CD4-positive, alpha-beta T cell treated with Interleukin-6 at 100 ng/mL for 8 hours (primary cell): ENCODE data around the gene RNGTT.
"Not testable (repeated sequence)": the region's sequence is repeated elsewhere in the genome, so short reads cannot be mapped to it uniquely, and the experiment has no call there.

ENCODE experiments used
- DNase-seq: peaks from one replicate; pipeline ENCODE4 v3.0.0-alpha.2; 2020; ENCODE audit warnings: mixed read lengths, low spot score

The RNGTT gene

GRCh38 chr6:88864359-88865054, 98.9 kb downstream of the RNGTT start:
- no peak for DNase-seq

GRCh38 chr6:88860310-88860709, 103.1 kb downstream of the RNGTT start:
- DNase-seq, result no peak

- no peak for DNase-seq
These were observed 105.0 kb downstream of the RNGTT start for GRCh38 chr6:88858455-88858854.

GRCh38 chr6:88856566-88856965, 106.9 kb downstream of the RNGTT start:
- no peak for DNase-seq

DNA sequence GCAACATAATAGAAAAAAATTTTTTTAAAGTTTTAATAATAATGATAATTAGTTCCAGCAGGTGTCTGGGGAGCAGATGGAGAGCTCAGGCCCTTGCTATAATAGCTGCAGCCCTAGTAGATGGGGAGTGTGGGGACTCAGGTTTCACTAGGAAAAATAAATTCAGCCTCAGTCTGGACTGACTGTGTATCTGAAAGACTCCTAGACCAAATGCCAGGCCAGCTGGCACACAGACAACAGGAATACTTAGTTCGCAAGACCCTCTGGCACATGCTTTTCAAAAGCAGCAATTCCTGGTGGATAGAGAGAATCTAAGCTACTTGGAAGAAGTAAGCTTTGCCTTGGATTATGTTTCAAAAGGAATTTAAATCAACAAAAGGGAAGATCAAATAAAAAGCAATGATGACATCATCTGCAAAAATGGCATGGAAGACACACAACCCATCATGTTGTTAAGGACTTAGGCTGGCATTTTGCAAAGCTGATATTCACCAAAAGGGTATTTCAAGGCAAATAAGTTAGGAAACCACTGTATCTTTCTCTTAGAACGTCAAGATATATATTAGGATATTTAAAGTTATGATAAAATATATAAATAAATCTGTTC, 107.8 kb downstream of the RNGTT start:
- no peak for DNase-seq

DNA sequence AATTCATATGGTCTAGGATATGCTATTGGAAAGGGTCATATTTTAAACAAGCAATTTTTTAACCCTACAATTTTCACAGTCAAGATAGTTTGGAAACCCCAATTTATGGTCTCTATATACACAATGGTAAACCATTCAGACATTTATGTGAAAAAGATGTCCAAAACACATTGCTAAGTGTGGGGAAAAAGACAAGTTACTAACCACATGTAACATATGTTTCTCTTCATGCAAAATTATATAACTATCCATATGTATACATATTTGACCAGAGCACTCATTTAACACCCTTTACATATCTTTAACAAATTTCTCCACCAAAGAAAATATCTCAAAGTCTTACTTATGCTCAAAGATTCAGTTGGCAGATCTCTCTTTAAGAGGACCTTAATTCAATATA, 110.6 kb downstream of the RNGTT start:
- no peak for DNase-seq

DNA sequence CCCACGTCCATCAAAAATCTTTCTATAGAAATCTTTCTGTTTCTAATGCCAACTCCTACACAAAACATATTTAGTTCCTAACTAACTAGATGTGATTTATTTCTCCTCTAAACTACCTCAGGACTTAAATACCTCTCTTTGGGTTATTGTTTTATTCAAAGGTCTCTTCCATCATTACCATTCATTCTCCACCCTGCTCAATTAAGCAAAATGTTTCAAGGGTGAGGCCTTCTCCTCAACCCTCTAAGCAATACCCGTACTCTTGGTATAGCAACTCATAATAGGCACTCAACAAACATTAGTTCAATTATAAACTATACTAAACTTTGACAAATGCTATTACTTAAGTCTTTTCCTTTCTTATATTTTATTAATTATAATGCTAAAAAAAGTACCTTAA, 111.4 kb downstream of the RNGTT start:
- DNase-seq, result no peak

GRCh38 chr6:88848870-88849269, 114.5 kb downstream of the RNGTT start:
- no peak for DNase-seq

DNA sequence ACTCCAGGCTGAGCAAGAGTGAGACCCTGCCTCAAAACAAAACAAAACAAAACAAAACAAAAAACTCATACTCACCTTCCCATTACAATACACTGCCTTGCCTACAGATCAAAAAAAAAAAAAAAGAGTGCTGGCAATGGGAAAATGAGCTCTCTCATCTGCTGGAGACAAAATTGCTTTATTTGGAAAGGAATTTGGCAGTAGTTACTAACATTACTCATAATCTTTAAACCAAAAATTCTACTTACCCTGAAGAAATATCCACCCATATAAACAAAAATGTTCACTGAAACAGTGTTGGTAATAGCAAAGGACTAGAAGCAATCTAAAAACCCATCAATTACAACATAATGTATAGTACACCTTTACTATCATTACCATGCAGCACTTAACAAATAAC, 120.4 kb downstream of the RNGTT start:
- DNase-seq, result no peak

- DNase-seq, result no peak
These were observed 121.1 kb downstream of the RNGTT start for GRCh38 chr6:88842320-88842719.

- DNase-seq, result no peak
These were observed 122.5 kb downstream of the RNGTT start for GRCh38 chr6:88840796-88841539.

- DNase-seq, result no peak
These were observed 123.1 kb downstream of the RNGTT start for GRCh38 chr6:88840289-88840688.

- no peak for DNase-seq
These were observed 124.1 kb downstream of the RNGTT start for GRCh38 chr6:88839280-88839679.

GRCh38 chr6:88835210-88835609, 128.2 kb downstream of the RNGTT start:
- DNase-seq, result no peak

- not testable (repeated sequence) for DNase-seq
These were observed 130.3 kb downstream of the RNGTT start for GRCh38 chr6:88833071-88833470.

DNA sequence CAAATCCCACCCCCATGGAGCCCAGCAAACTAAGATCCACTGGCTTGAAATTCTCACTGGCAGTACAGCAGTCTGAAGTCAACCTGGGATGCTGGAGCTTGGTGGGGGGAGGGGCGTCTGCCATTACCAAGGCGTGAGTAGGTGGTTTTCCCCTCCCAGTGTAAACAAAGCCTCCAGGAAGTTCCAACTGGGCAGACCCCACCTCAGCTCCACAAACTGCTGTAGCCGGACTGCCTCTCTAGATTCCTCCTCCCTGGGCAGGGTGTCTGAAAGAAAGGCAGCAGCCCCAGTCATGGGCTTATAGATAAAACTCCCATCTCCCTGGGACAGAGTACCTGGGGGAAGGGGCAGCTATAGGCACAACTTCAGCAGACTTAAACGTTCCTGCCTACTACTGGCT, 135.8 kb downstream of the RNGTT start:
- DNase-seq, result not testable (repeated sequence)

DNA sequence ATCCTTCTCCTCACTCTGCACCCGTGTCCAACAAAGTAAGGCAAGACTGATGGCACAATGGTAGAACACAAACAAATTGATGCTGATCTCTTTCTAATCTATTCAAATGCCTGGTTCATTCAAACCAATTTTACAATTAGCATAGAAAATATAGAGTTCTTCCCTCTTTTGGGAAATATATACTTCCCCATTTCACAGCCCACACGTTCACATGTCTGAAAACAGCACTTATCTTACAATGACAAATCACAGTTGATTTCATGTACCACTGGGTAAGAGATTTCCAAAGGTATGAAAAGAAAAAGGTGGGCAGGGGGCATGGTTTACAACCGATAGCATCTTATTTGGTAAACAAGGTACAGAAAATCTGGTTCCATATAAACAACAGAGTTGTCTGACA, 137.6 kb downstream of the RNGTT start:
- DNase-seq, result no peak

GRCh38 chr6:88823998-88824397, 139.4 kb downstream of the RNGTT start:
- DNase-seq, result no peak

GRCh38 chr6:88815491-88815890, 147.9 kb downstream of the RNGTT start:
- DNase-seq, result no peak

DNA sequence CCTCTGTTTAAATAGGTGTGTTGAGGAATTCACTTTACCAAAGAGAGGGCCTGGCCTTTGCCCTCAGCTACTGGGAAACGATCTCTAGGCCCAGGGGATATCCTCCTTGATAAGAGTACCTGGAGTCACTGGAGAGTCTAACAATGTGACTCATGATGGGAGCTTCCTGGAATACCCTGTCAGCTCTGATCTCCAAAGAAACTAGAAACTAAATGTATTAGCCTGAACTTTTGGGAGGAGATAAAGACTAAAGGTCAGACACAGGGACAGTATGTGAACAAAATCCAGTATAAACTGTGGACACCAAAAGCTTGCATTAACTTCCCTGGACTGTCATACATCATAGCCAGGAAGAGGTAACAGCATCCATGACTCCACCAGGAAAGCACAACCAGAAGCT, 148.5 kb downstream of the RNGTT start:
- DNase-seq, result no peak

GRCh38 chr6:88813045-88813444, 150.4 kb downstream of the RNGTT start:
- no peak for DNase-seq

DNA sequence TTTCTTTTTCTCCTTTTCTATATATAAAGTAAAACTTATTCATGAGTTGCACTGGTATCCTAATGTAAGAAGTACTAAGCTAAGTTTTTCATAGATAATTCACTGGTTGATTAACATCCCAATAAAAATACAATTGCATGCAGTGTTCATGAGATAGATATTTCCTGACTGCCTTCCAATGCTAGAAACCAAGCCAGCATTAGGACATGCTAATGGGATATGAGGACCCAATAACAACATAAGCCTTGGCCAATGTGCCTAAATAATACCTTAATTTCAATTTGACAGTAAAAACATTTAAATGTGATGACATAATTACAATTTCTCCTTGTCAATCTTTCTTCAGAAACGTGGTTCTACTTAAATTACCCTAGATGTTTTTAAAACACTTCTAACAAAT, 152.7 kb downstream of the RNGTT start:
- no peak for DNase-seq

DNA sequence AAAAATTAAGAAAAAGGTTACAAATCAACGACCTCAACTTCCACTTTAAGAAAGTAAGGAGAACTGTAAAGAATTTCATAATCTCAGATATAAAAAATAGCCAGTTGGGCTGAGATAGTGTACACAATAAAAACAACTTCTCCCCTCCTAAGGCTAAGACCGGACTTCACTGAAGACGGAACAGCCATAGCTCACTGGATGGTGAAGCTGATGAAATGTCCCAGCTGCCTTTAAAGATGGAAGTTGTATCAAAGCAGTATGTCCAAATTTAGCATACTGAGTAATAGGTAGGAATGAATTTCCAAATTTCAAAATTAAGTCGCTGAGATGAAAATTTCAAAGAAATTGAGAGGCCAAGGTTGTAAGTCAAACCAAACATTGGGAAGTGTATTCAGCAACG, 153.3 kb downstream of the RNGTT start:
- no peak for DNase-seq
